Bronchial epithelial cell (primary cell): ENCODE results near the gene ACR. TPM values are rescaled to one million over a fixed set of nuclear protein-coding genes. Genes with fewer than 3 reads are reported as not detected.
"Not testable (repeated sequence)": the region's sequence is repeated elsewhere in the genome, so short reads cannot be mapped to it uniquely, and the experiment has no call there.

Experiments used
- DNase-seq: peaks from one replicate; pipeline ENCODE4 v3.0.0-alpha.2; 2010; ENCODE audit warnings: low read depth
- FAIRE-seq: peaks from 2 replicates; lab custom pipeline; 2011; peaks lifted over from hg19 to GRCh38; lab: Jason Lieb, UNC
- H3K27me3 ChIP-seq: 2 replicates; pipeline ENCODE4 v1.5.1; 2011; ENCODE audit warnings: low read length; ENCODE audit not compliant: control insufficient read depth, insufficient read depth
- H3K36me3 ChIP-seq: 2 replicates; pipeline ENCODE4 v1.5.1; 2011; ENCODE audit warnings: low read length; ENCODE audit not compliant: control insufficient read depth, insufficient read depth
- H3K4me3 ChIP-seq: 2 replicates; pipeline ENCODE4 v1.5.1; 2011; ENCODE audit warnings: mild to moderate bottlenecking, low read depth, low read length, control low read depth
- total RNA-seq: library from RNA; depleted of rRNA; stranded (reverse); fragments of >200 nt; gene quantifications from 2 replicates; pipeline ENCODE4 v1.2.1, GENCODE V29; 2014
- TF ChIP-seq, protein P1 (sequence below): IDR thresholded peaks from 2 replicates; pipeline ENCODE4 v1.5.1; 2011; ENCODE audit warnings: mild to moderate bottlenecking, moderate library complexity, low read length, control low read depth, inconsistent platforms; ENCODE audit not compliant: insufficient read depth, severe bottlenecking

ACR gene
- total RNA-seq, 1 donor from 2014 or later, result not detected

DNA sequence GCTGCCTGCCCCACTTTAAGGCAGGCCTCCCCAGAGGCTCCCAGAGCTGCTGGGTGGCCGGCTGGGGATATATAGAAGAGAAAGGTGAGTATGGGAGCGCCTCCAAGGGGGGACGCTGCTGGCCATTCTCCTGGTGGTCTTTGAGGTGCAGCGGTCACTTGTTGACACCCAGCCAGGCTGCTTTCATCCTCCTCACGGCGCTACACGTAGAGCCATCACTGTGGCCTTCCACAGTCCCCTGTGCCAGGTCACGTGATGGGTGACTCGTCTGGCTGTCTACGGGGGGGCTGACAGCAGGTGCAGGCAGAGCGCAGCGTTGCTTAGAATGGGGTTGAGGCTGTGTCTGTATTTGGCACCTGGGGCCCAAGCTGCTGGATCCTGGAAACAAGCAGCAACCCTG is 1.9 kb downstream of the ACR start:
- Histone ChIP-seq H3K27me3 (peaks cover 3% of the 10 kb centered on the region), H3K36me3 (no peaks in the 10 kb centered on the region), H3K4me3 (no peak overlapping the region)
- TF ChIP-seq, protein P1, sequence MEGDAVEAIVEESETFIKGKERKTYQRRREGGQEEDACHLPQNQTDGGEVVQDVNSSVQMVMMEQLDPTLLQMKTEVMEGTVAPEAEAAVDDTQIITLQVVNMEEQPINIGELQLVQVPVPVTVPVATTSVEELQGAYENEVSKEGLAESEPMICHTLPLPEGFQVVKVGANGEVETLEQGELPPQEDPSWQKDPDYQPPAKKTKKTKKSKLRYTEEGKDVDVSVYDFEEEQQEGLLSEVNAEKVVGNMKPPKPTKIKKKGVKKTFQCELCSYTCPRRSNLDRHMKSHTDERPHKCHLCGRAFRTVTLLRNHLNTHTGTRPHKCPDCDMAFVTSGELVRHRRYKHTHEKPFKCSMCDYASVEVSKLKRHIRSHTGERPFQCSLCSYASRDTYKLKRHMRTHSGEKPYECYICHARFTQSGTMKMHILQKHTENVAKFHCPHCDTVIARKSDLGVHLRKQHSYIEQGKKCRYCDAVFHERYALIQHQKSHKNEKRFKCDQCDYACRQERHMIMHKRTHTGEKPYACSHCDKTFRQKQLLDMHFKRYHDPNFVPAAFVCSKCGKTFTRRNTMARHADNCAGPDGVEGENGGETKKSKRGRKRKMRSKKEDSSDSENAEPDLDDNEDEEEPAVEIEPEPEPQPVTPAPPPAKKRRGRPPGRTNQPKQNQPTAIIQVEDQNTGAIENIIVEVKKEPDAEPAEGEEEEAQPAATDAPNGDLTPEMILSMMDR, result no peak
- FAIRE-seq (no peak), DNase-seq (no peak)

DNA sequence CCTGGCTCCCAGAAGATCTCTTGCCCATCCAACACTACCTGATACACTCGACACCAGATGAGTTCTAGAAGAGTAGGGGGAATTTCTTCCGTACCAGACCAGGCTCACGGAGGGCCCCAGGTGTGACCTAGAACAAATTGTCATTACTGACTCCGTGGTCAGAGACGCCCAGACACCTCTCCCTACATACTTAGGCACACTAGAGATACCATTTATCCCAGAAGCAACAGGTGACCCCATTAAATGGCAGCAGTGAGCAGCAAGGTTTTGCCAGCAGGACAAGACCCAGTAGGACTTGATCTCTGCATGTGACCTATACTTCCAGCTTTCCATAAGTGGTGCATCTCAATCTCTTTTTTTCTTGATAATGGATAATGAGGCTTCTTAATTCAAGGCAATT is 2.7 kb downstream of the ACR start:
- not testable (repeated sequence) for H3K27me3 ChIP-seq, H3K4me3 ChIP-seq, DNase-seq, H3K36me3 ChIP-seq
- peak; percentile 80 for FAIRE-seq

DNA sequence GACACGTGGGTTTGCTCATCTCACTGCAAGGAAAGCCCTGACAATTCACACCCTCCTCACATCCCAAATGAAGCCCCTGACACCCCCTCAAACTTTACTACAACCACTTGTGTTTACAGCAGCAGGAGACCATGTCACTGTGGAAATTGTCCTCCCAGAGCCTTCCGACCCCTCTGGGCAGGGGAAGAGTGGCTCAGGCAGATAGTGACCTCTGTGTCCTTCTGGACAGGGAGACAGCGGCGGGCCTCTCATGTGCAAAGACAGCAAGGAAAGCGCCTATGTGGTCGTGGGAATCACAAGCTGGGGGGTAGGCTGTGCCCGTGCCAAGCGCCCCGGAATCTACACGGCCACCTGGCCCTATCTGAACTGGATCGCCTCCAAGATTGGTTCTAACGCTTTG is 6.4 kb downstream of the ACR start:
- not testable (repeated sequence) for H3K4me3 ChIP-seq, H3K27me3 ChIP-seq, H3K36me3 ChIP-seq, DNase-seq, FAIRE-seq

DNA sequence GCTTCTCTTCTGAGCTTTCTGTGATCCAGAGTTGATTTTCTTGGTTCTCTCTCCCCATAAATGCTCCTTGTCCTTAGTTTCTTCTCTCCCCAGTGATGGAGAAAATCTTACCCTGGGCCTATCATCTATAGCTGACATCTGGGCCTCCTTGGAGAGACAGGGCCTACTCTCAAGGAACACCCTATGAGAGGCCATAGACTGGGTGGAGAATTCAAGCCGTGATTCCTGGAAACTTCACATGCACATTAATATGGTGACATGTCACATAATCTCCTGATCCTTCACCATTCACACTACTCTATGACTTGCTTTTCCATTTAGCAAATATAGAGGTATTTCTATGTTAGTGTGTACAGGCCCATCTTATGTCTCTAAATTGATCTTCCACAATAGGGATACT is 9.5 kb downstream of the ACR start:
- H3K36me3 ChIP-seq, H3K27me3 ChIP-seq, DNase-seq, H3K4me3 ChIP-seq, FAIRE-seq: not testable (repeated sequence)

DNA sequence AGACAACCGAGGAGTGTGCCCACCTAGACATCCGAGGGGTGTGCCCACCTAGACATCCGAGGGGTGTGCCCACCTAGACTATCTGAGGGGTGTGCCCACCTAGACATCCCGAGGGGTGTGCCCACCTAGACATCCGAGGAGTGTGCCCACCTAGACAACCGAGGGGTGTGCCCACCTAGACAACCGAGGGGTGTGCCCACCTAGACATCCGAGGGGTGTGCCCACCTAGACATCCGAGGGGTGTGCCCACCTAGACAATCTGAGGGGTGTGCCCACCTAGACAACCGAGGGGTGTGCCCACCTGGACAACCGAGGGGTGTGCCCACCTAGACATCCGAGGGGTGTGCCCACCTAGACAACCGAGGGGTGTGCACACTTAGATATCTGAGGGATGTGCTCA is 10.6 kb downstream of the ACR start:
- not testable (repeated sequence) for H3K36me3 ChIP-seq, H3K4me3 ChIP-seq, DNase-seq, H3K27me3 ChIP-seq, FAIRE-seq

DNA sequence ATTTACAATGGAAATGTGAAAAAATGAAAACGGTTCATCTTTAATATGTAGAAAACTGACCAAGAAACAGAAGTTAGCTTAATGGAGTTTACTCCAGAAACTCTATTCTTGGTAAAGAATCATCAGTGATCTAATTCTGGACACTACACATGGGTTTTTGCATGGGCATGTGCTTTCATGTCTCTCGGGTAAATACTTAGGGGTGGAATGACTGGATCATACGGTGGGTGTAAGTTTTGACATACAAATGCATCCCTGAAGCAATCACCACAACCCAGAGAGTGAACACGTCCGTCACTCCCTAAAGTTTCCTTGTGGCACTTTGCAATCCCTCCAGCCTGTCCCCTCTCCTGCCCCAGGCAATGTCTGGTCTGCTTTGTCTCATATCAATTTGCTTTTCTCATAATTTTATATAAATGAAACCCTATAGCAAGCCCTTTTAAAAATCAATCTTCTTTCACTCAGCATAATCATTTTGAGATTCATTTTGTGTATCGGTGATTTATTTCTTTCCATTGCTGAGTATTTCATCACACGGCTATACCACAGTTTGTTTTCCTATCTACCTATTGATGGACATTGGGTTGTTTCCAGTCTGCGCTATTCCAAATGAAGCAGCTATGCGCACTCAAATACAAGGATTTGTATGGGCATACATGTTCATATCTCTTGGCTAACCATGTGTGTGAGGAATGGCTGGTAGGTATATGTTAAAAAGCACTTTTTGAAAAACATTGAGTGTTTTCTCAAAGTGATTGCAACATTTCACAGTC is 11.5 kb downstream of the ACR start:
- FAIRE-seq (peak; percentile 79), DNase-seq (peak; percentile 85)
- not testable (repeated sequence) for H3K36me3 ChIP-seq, H3K27me3 ChIP-seq, H3K4me3 ChIP-seq

DNA sequence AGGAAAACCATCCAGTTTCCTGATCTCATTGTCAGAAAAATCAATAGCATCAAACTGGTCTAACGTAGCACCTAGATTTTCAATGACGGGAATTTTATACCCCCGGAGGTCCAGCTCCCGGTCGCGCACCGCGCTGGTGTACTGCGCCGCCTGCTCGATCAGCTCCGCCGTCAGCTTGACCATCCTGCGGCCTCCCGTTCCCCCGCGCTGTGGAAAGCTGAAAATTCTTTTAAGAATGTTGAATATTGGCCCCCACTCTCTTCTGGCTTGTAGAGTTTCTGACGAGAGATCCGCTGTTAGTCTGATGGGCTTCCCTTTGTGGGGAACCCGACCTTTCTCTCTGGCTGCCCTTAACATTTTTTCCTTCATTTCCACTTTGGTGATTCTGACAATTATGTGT is 17.2 kb downstream of the ACR start:
- not testable (repeated sequence) for H3K36me3 ChIP-seq, H3K4me3 ChIP-seq, FAIRE-seq, DNase-seq, H3K27me3 ChIP-seq

DNA sequence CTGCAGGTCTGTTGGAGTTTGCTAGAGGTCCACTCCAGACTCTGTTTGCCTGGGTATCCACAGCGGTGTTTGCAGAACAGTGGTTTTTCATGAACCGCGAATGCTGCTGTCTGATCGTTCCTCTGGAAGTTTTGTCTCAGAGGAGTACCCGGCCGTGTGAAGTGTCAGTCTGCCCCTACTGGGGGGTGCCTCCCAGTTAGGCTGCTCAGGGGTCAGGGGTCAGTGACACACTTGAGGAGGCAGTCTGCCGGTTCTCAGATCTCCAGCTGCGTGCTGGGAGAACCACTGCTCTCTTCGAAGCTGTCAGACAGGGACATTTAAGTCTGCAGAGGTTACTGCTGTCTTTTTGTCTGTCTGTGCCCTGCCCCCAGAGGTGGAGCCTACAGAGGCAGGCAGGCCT is 18.4 kb downstream of the ACR start:
- not testable (repeated sequence) for DNase-seq, FAIRE-seq, H3K27me3 ChIP-seq, H3K4me3 ChIP-seq, H3K36me3 ChIP-seq

DNA sequence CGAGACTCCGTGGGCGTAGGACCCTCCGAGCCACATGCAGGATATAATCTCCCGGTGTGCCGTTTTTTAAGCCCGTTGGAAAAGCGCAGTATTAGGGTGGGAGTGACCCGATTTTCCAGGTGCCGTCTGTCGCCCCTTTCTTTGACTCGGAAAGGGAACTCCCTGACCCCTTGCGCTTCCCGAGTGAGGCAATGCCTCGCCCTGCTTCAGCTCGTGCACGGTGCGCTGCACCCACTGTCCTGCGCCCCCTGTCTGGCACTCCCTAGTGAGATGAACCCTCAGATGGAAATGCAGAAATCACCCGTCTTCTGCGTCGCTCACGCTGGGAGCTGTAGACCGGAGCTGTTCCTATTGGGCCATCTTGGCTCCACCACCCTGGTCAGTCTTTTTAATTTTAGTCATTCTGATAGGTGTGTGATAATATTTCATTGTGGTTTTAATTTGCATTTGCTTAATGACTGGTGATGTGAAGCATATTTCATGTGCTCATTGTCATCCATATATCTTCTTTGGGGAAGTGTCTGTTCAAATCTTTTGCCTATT is 19.0 kb downstream of the ACR start:
- DNase-seq, result peak; percentile 48
- not testable (repeated sequence) for H3K27me3 ChIP-seq, FAIRE-seq, H3K36me3 ChIP-seq
- peak overlapping the region; percentile 49 for H3K4me3 ChIP-seq
- TF ChIP-seq, protein P1, result peak; percentile 44

DNA sequence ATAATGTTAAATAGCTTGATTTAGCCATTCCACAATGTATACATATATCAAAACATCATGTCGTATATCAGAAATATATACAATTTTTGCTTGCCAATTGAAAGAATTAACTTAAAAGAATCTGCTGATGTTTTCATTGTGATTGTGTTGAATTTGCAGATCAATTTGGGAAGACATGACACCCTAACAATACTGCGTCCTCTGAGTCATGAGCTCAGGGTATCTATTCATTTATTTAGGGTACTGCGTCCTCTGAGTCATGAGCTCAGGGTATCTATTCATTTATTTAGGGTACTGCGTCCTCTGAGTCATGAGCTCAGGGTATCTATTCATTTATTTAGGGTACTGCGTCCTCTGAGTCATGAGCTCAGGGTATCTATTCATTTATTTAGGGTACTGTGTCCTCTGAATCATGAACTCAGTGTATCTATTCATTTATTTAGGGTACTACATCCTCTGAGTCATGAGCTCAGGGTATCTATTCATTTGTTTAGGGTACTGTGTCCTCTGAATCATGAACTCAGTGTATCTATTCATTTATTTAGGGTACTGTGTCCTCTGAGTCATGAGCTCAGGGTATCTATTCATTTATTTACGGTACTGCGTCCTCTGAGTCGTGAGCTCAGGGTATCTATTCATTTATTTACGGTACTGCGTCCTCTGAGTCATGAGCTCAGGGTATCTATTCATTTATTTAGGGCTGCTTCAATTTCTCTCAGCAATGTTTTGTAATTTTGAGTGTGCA is 21.8 kb downstream of the ACR start:
- not testable (repeated sequence) for H3K36me3 ChIP-seq, H3K27me3 ChIP-seq, H3K4me3 ChIP-seq, FAIRE-seq
- peak; percentile 88 for DNase-seq

DNA sequence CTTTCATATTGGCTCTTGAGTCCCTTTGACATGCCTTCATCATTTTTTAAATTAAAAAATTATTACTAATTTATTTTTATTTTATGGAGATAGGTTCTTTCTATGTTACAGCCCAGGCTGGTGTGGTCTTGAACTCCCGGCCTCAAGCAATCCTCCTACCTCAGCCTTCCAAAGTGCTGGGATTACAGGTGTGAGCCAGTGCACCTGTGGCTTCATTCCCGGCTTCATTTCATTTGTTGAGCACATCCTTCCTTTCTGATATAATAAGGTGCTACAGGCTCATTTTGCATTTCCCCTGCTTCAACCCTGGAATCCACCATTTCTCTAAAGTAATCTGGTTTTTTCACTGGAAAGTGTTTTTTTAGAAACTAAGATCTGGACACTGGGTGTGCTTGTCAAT is 23.8 kb downstream of the ACR start:
- H3K27me3 ChIP-seq, FAIRE-seq, H3K4me3 ChIP-seq, H3K36me3 ChIP-seq, DNase-seq: not testable (repeated sequence)

DNA sequence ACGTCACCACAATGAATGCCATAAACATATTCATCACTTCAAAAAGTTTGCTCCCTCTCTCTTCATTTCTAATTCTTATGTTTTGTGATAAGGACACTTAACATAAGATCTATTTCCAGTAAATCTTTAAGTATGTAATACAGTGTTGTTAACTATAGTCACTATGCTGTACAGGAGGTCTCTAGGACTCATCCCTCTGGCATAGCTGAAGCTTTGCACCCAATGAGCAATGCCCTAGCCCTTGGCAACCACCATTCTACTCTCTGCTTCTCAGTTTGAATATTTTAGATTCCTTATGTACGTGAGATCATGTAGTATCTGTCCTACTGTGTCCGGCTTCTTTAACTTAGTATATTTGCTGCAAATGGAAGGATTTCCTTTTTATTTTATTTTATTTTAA is 26.3 kb downstream of the ACR start:
- FAIRE-seq, DNase-seq, H3K27me3 ChIP-seq: not testable (repeated sequence)

More for the DNA sequence above, 26.3 kb downstream of the ACR start:
- not testable (repeated sequence) for H3K36me3 ChIP-seq, H3K4me3 ChIP-seq
